ENCODE results near the gene ZNF275.

Gene ZNF275

DNA sequence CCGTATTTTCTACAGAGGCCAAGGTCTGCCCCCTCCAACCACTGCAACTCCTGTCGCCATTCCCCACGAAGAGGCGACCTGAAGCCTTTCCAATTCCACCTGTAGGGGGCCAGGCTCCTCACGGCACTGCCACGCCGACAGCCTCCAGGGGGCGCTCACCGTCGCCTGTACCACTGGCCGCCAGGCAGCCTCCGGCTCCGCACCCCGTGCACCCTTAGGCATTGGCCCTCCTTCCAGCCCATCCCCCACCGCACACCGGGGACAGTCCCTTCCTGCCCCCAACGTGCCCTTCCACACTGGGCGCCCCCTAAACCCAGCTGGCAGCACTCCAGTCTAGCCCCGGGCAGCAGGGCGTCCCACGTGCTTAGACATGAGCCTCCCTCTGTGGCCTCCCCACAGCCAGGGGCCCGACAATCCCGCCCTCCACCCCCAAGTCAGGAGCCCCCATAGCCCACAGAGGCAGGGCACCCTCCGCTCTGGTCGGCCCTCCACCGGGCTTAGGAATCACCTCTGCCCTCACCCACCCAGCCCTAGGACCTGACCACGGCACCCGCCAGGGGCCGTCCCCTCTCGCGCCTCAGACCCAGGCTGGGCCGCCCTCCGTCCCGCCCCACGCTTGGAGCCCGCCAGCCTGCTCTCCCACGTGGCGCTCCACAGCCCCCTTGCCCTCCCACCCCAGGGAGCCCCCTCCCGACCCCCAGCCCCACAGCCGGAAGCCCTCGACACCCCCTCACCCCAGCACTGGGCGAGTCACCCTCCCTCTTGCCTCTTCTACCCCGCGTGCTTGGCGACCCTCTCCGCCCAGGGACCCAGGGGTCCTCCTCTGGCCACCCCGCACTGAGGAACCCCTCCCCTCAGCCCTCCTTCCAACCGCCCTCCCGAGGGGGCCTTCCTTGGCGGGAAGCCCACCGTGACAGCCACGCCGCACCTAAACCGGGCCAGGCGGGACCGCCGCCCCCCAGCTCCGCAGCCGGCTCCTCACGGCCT lies 66.5 kb downstream of the ZNF275 start:
- Histone ChIP-seq H3K27me3 (ENCODE audit: insufficient read depth, low read length, poor library complexity, severe bottlenecking) (no peaks in the 10 kb centered on the region), H3K36me3 (ENCODE audit: insufficient read depth, low read length) (no peaks in the 10 kb centered on the region), H4K20me1 (ENCODE audit: insufficient read depth, low read length, poor library complexity, severe bottlenecking) (no peaks in the 10 kb centered on the region), H3F3A (ENCODE audit: low read depth) (no peaks in the 10 kb centered on the region), H2AFZ (ENCODE audit: low read length) (no peak overlapping the region), H3K4me2 (ENCODE audit: low read depth, low read length, poor library complexity, severe bottlenecking) (no peak overlapping the region), H3K9me3 (ENCODE audit: insufficient read depth, low read depth, low read length) (no peaks in the 10 kb centered on the region), H3K9me2 (replicated peaks; ENCODE audit: low read depth, low read length) (no peaks in the 10 kb centered on the region), H3K4me3 (ENCODE audit: low read length, poor library complexity, severe bottlenecking) (no peak overlapping the region), H3K9ac (ENCODE audit: low read depth, low read length, poor library complexity, severe bottlenecking) (no peak overlapping the region), H3K4me1 (ENCODE audit: insufficient read depth, low read length, poor library complexity, severe bottlenecking) (no peaks in the 10 kb centered on the region), H3K79me2 (ENCODE audit: insufficient read depth, low read length) (no peaks in the 10 kb centered on the region)
- TF ChIP-seq, protein P1, sequence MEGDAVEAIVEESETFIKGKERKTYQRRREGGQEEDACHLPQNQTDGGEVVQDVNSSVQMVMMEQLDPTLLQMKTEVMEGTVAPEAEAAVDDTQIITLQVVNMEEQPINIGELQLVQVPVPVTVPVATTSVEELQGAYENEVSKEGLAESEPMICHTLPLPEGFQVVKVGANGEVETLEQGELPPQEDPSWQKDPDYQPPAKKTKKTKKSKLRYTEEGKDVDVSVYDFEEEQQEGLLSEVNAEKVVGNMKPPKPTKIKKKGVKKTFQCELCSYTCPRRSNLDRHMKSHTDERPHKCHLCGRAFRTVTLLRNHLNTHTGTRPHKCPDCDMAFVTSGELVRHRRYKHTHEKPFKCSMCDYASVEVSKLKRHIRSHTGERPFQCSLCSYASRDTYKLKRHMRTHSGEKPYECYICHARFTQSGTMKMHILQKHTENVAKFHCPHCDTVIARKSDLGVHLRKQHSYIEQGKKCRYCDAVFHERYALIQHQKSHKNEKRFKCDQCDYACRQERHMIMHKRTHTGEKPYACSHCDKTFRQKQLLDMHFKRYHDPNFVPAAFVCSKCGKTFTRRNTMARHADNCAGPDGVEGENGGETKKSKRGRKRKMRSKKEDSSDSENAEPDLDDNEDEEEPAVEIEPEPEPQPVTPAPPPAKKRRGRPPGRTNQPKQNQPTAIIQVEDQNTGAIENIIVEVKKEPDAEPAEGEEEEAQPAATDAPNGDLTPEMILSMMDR (conservative IDR thresholded peaks at IDR 0.05; ENCODE audit: low read length), result peak; percentile 77
- no peak for TF ChIP-seq EZH2phosphoT487 (IDR thresholded peaks at IDR 0.05; ENCODE audit: borderline replicate concordance)

GRCh38 chrX:153401133-153401764 lies 67.3 kb downstream of the ZNF275 start, which contains the start of gene PNMA6E:
PNMA6E (minus strand) TSS chrX:153401350; CDS start chrX:153398849, 2,501 bp downstream.
- Histone ChIP-seq H3K4me3 (ENCODE audit: low read length, poor library complexity, severe bottlenecking) (no peak within 1 kb of the TSS), H3K4me2 (ENCODE audit: low read depth, low read length, poor library complexity, severe bottlenecking) (no peak within 1 kb of the TSS), H4K20me1 (ENCODE audit: insufficient read depth, low read length, poor library complexity, severe bottlenecking) (no peaks in the 10 kb centered on the region), H3K9me3 (ENCODE audit: insufficient read depth, low read depth, low read length) (no peaks in the 10 kb centered on the region), H3K79me2 (ENCODE audit: insufficient read depth, low read length) (no peaks in the 10 kb centered on the region), H3K27me3 (ENCODE audit: insufficient read depth, low read length, poor library complexity, severe bottlenecking) (no peaks in the 10 kb centered on the region), H3K9me2 (replicated peaks; ENCODE audit: low read depth, low read length) (no peaks in the 10 kb centered on the region), H3K4me1 (ENCODE audit: insufficient read depth, low read length, poor library complexity, severe bottlenecking) (no peaks in the 10 kb centered on the region), H3F3A (ENCODE audit: low read depth) (no peaks in the 10 kb centered on the region), H3K9ac (ENCODE audit: low read depth, low read length, poor library complexity, severe bottlenecking) (no peak within 1 kb of the TSS), H2AFZ (ENCODE audit: low read length) (no peak within 1 kb of the TSS), H3K36me3 (ENCODE audit: insufficient read depth, low read length) (no peaks in the 10 kb centered on the region)
- TF ChIP-seq EZH2phosphoT487 (IDR thresholded peaks at IDR 0.05; ENCODE audit: borderline replicate concordance), result no peak
- TF ChIP-seq, protein P1 (conservative IDR thresholded peaks at IDR 0.05; ENCODE audit: low read length), result no peak

All from Loucy (cell line).